ENCODE data around the gene SEC61A1.
A peak's percentile ranks its signal among the peaks of the same experiment; 100 is the strongest.

The SEC61A1 gene

DNA sequence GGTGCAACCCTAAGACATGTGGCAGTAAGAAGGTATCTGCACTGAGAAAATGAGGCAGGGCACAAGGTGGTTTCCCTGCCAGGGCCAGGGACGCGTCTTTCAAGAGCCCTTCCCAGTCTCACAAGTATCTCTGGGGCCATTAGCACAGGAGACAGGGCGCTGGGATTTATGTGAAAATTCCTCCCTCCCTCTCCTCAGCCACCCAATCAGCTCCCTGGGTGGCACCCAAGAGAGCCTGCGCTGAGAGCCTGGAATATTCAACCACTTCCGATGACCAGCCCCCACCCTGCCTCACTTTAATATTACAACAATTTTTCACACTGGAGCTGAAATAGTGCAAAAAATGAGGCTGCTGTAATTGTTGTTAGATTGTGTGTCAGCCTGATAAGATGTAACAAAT is 26.1 kb downstream of the SEC61A1 start:
- peak; percentile 47 for DNase-seq

DNA sequence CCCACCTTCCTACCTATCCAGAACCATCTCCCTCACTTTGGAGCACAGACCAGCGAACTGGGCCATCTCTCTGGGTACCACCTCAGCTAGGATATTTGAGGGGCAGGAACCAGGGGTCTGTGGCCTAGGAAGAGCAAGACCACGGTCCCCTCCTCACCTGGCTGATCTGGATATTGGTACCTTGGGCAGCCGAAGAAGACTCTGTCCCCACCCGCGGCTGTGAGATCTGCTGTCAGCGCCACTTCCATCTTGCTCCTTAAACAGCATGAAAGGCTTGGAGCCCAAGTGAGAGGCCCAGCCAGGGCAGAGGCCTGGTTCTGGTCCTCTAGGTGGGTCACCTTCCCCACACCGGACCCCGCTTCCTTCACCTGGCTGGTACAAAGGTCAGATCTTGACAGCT is 26.6 kb downstream of the SEC61A1 start:
- DNase-seq: no peak

DNA sequence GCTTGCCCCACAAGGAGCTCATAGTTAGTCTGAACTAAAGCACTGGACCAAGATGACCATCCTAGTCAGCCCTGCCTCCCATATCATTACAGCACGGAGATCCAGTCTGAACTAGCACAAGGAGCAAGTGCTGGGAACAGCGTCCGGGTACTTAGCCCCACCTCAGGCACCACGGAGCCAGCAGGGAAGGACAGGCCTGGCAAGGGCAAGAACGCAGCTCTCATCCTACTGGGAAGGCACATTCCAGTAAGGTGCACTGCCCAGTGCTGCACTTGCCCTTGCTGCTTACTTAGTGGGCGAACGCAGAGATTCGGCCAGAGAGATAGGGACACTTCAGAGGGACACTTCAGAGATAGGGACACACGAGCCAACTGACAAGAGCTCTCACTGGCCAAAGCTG is 27.6 kb downstream of the SEC61A1 start:
- peak; percentile 29 for DNase-seq

DNA sequence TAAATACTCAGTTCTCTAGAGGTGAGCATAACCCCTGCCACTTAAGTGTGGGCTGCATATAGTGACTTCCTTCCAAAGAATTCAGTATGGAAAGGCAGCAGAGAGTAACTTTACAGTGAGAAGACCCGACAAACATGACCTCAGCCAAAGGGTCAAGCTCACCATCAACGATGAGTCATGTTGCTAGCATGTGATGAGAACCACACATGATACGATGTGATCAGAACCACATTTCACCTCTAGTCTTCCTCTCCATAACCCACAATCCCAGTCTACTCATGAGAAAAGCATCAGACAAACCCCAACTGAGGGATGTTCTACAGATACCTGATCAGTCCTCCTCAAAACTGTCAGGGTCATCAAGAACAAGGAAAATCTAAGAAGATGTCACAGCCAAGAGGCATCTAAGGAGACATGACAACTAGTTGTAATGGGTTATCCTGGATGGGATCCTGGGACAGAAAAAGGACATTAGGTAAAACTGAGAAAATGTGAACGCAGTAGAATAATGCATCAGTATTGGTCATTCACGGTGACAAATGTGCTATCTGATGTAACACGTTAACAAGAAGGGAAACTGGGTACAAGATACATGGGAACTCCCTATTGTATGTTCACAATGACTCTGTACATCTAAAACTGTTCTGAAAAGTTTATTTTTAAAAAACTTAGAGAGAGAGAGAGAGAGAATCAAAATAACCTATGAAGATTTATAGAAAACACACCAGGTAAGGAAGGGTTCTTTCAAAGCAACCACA is 28.3 kb downstream of the SEC61A1 start:
- no peak for DNase-seq

DNA sequence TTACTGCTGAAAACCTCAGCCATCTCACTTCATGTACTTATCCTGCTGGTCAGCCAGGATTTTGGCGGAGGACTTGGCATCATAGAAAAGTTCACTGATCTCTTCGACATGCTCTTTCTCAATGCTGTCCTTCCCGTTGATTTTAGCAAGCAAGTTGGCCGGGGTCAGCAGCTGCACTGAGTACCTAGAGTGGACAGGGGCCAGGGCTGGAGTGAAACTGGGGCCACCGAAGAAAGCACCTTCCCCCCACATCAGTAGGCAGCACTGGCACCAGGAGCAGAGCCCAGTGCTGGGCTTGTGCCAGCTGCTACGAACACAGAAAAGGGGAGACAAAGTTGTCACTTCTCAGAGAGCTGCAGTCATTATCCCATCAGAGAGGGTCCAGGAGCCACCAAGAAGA is 29.0 kb downstream of the SEC61A1 start:
- DNase-seq: no peak

DNA sequence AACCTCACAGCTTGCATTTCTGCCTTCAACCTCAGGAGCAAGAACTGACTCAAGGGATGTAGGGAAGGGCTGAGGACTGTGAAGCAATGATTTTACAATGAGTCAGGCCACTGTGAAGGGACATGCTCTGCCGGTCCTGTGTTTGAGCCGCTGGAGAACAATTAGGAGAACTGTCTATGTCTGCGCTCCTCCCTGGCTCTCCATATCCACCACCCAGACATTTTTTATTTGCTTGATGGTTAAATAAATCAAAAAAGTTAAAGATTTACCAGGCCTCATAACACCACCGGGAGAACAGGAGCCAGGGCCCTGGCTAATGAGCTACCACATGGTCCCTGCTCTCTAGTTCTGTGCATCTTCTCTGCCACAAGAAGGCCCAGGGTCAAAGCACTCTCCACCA is 29.6 kb downstream of the SEC61A1 start:
- DNase-seq: no peak

DNA sequence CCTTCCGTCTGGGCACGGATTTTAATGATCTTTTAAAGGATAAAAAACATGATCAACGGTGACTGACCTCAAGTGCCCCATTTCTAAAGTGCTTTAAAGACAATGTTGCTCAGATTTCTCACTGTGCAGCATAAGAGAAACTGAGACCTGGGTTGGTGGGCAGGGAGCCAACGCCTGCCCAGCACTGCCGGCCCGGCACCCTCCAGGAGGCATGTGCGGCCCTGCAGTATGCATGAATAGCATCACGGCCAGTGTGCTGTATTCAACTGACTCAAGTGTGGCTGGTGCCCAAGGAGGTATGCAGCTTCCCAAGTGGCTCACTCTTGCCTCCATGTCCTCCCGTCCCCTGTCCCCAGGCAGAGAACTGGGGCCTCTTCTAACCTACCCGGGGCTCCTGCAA is 30.3 kb downstream of the SEC61A1 start:
- no peak for DNase-seq

DNA sequence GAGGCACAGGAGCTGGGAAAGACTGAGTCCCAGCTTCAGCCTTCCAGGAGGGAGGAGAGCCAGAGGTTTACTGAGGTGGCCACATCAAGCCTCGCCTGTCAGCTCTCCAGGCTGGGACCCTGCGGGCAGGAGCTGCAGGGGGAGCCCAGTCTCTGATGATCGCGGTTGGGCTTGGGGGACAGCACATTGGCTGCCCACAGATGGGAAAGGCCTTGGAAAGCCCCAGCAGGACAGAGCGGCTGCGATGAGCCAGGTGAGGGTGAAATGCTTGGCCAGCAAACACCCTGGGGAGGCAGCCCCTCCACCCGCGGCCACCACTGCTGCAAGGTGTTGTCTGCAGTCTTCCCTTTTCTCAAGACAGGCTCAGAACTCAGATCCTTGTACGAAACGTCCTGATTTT is 31.2 kb downstream of the SEC61A1 start:
- DNase-seq: no peak

DNA sequence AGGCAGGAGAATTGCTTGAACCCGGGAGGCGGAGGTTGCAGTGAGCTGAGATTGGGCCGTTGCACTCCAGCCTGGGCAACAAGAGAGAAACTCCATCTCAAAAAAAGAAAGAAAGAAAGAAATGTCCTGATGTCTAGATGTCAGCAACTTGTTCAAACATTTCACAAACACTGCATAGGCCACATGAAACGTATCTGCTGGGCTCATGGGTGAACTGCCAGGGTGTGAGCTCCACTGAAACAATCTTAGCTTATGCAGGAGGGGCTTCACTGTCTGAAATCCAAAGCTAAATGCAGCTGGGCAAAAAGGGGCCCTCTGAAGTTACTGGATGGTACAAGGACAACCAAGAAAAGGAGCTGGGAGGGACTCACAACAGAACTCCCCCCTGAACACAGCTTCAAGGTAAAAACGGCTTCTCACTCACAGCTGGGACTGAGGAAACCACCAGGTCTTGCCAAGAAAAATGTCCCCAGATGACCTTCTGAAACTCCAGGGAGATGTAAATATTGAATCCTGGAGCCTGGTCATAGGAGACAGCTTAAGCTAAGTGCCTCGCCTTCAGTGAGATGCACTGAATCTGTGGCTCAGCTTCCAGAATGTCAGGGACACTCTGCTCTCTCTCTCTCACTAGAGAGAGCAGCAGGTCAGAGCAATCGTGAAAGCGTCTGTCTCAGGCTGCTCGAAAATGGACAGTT is 31.9 kb downstream of the SEC61A1 start:
- DNase-seq: no peak

DNA sequence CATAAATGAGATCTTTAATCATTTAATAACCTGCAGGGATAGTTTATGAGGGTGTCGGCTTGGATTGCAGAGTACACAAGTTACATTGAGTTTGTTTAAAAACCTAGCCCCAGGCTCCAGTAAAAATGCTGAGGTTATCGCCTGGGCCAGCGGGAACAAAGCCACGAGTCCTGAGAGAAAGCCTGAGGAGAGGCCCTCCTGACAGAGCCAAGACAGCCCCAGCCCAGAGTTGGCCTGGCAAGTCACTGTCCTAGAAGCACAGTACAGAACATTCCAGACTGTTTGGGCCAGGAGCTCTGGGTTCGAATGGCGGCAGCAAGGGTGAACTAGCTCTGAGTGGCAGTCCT is 32.4 kb downstream of the SEC61A1 start:
- no peak for DNase-seq

DNA sequence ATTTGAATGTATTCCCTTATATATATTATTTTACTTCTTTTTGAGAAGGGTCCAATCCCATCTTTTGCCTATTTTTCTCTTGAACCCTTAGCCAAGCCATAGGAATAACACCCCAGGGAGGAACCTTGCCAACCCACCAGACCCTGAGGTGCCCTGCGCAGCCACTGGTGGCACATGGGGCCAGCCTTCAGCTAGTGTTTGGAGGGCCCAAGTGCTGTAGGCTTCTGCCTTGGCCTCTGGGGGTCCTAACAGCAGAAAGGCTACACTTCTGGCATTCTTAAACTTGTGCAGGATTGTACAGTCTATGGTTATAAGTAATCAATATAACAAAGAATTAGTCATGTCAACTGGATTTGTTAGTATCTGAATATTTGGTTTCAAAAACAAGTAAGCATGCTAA is 36.9 kb downstream of the SEC61A1 start:
- DNase-seq: no peak

DNA sequence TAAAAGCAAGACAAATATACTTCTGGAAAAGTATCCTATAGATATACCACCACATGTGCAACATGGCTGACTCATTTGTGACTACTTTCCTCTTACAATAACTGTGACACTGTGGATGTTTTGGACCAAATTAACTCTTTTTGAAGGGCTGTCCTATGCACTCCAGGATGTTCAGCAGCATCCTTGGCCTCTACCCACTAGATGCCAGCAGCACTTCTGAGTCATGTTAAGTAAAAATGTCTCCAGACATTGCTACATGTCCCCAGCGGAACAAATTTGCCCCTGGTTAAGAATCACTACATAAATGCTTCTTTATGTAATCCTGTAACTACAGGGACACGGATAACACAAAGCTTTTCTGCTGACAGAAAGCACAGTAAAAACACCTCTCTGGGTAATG is 39.3 kb downstream of the SEC61A1 start:
- no peak for DNase-seq

DNA sequence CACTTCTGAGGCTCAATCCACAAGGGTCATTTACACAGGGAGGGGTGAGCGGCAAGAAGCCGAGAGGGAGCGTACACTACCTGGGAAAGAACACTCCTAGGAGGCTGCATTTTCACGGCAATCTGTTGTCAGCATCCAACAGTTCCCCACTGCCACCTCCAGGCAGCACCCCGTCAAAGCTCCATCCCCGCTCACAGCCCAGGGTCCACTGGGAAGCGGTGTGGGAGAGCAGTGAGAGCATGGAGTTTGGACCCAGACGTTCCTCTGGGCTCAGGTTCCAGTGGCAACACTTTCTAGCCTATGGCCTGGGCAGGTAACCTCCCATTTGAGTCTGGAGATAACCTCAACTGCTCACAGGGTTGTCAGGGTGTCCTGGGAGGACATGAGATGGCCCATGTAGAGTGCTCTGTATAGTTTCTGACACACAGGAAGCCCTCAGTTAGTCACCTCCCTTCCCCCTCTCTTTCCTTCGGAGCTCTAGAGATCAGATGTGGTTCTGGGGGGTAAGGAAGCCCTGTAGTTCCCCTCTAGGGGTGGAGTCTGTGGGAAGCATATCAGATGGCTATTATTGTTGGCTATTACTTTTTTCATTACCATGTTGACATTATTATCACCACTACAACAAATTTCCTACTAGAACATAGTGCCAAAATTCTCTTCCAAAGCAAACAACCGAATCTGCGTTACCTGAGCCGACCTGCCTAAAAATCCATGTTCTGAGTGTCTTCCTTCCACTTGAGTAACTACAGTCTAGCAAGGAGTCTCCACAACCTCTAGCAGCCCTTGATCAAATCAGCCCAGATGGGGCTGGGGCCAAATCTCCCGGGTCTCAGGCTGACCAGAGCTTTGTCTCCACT is 42.3 kb downstream of the SEC61A1 start:
- no peak for DNase-seq

DNA sequence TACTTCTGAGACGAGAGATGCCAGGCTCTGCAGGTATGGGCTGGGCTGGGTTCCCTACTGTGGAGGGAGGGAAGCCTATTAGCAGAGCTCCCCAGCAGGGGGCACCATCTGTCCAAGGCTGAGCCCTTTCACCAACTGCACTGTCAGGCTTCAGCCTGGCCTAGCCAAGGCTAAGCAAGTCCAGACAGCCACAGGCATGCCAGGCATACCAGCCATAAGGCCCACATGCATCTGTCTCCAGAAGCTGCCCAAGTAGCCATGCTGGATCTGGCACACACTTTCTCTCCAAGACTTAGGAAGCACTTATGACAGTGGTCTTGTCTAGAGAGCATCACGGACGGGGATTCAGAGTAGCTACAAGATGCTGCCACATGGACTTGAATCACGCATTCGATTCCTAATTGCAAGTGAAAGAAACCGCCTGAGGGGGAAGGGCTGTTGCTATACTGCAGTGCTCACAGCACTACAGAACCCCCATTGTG is 43.0 kb downstream of the SEC61A1 start:
- peak; percentile 90 for DNase-seq

DNA sequence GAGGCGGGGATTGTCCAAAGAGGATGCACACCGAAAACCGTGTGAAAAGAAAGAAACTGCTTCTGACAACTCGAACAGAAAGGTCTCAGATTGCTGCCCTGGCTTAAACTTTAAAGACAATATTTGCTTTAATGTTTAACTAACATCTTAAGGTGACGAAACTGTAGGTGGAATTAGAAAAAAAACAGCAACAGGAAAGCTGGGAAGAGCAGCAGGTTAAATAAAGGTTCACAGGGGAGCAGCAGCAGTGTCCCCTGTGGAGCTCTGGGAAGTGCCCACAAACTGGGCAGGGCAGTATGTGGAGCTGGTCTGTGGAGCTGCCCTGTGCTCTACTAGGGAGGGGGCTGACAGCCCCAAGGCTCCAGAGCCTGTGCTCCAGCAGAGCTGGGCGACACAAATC is 46.0 kb downstream of the SEC61A1 start:
- DNase-seq: no peak

DNA sequence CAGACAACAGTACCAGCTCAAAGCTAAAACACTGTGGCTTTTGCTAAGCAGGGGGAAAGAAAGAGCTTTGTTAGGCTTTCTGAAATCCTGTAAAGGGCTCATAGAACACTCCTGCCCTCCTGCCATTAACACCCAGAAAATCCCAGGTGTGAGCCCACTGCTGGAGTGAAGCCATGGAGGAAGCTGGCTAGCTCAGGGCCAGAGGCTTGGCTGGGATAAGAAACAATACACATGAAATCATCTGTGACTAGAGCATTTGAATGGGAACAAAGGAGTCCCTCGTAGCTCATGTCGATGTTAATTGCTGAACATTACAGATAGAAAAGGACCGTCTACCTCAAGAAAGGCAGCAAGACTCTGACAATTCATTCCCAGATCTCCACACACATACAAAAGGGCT is 47.9 kb downstream of the SEC61A1 start:
- no peak for DNase-seq

DNA sequence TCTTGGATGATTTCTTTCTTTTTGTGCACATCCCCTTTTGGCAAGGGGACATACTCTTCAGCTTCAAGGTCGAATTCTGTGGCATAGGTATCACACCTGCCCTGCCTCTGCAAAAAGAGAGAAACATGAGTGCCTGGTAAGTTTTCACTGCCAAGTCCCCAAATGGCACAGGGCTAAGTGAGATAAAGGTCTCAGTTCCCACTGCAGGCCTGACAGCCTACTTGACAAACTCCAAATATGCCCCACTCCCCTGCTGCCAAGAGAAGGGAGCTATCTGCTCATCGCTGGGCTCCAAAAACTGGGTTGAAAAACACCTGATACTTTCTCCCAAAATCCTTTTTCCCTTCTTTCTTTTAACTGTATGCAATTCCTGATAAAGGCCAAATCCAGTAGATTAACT is 48.4 kb downstream of the SEC61A1 start:
- DNase-seq: no peak

DNA sequence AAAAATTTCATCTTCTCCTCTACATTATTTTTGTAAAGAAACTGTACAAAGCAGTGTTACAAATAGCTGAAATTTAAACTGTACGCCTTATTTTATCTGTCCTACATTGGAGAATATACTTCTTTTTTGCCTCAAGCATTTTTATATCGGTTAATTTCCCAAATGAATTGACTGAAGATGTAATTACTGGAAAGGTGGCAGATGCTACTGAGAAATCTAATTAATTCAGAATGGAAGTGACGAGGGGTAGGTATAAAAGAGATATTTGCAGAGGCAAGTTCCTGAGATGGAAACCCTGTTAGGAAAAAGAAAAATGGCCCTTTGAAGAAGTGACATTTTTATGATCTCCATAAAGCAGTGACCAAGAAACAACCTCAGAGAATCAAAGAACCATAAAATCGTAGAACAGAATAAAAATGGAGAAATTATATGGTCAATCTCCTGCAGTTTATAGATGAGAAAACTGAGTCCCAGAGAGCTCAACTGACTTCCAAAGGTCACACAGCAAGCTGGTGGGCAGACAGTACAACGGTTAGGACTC is 51.0 kb downstream of the SEC61A1 start:
- DNase-seq: no peak

DNA sequence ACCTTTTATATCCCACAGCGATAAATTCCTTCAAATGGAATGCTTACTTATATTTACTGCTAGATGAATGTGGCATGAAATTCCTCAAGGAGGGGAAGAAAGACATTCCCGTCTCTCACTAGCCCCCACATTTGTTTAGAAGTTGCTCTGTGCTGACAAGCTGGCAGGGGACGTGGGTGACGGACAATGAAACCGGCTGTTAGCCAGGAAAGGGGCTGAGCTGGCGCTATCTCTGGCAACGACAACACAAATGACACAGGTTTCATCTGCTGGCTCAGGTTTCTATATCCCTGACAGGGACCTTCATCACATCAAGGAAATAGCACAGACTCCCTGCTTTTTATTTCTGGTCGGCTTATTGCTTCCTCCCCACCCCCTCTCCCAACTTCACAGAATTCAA is 55.6 kb downstream of the SEC61A1 start:
- DNase-seq: no peak

DNA sequence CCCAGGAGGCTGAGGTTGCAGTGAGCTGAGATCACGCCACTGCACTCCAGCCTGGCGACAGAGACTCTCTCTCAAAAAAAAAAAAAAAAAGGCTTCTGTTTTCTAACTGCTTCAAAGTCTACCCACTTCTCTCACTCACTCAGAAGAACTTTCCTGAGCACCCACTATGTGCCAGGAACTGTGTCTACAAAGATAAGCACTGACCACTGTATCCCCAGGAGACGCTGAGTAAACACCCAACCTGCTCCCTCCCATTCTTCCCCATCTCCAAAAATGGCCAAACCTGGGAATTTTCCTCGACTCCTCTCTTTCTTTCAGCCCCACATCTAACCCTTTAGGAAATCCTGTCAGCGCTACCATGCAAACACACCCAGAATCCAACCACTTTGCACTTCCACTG is 58.9 kb downstream of the SEC61A1 start:
- DNase-seq: no peak

DNA sequence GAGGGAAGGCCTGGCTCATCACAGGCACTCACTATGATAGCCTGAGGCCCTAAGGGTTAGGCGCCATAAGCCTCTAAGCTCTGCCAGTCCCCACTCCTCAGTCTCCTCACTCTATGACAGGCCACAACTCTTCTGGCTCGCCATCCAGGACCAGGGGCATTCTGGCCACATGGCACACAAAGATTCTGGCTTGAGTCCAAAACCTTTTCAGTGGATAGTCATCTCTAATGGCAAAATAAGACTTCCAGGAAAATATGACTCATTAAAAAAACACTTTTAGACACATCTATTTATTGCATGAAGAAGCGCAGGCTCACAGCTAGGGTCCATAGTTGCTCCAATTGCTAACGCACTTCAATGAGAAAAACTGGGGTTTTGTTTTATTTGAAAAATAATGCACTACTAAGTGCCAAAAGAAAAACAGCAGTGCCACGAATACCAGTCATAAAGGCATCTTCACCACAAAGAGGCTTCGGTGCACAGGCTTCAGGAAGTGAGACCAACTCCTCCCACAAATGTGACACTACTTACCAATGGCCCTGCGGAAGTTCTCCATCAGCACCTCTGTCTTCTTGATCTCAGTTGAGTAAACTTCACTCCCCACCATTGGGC is 60.2 kb downstream of the SEC61A1 start:
- DNase-seq: peak; percentile 64

DNA sequence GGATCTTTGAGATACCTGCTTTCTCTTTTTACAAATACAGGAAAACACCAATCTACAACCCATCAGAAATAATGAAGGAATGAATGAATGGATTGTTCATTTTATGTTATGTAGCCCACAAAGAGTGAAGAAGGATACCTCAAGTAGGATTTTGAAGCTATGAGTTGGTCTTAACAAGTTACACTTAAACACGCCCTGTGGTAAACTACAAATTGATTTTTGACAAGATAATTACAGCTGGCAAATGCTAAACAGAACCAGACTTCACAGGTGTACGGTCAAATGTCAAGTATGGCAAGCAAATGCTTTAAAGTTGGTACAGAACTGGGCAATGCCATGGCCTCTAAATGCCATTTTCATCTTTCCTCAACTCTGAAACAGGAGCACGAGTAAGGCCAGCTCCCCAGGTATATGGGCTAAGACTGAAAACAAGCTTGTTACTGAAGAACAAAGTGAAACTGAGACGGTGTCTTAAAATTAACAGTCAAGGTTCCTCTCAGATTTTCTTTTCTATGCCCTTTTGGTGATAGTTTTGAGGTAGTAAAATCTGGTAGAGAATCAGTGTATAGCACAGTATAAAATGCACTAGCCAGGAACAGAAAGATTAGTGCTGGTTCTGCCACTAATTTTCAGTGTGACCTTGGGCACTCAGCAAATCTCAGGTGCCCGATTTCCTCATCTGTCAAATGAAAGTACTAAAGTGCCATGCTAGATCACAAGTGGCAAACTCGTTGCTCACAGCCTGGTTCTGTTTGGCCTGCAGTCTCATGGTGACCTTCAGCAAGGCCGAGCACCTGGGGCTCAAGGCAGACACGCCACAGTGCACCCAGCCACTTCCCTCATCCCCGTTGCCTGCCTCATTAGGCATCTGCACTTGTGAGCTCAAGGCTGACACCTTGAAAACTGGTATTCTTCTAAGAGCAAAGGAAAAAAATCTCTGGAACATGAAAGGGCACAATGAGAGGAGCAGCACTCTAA is 61.9 kb downstream of the SEC61A1 start:
- no peak for DNase-seq

Measured in activated CD8-positive, alpha-beta memory T cell treated with anti-CD3 and anti-CD28 coated beads, Interleukin-2, amount 50 U/mL, for 48 hours (primary cell).